A673 (cell line): ENCODE measurements around the gene PRPF6. TPM values are rescaled to one million over a fixed set of nuclear protein-coding genes. Genes with fewer than 3 reads are reported as not detected.

Source experiments
- BruUV-seq: library from RNA; stranded (reverse); fragments of 400-500 nt; replicated peaks from 2 replicates; lab custom pipeline; 2021; lab: Mats Ljungman, UMichigan
- CTCF ChIA-PET: fragments of 300-600 bp; sonication (Branson Sonifier 250); formaldehyde crosslinking; loops from one replicate; lab custom pipeline; 2022; ENCODE audit warnings: antibody characterized with exemption; lab: Charles Lee
- POLR2A ChIA-PET: fragments of 300-600 bp; sonication (Branson Sonifier 250); formaldehyde crosslinking; loops from one replicate; lab custom pipeline; 2022; ENCODE audit warnings: antibody characterized with exemption; ENCODE audit not compliant: low non-redundant PET; lab: Charles Lee
- DNase-seq: peaks from one replicate; pipeline ENCODE4 v3.0.0-alpha.2; 2015; ENCODE audit warnings: low spot score
- H3K27ac ChIP-seq: fragments of 200-600 bp; sonication (generic); 2 replicates; pipeline ENCODE4 v1.5.1; 2016; ENCODE audit warnings: mixed run types, low read depth, mild to moderate bottlenecking, mixed read lengths, antibody characterized with exemption, low read length; ENCODE audit not compliant: poor library complexity, severe bottlenecking
- H3K27me3 ChIP-seq: fragments of 200-600 bp; sonication (generic); replicated peaks from 2 replicates; pipeline ENCODE4 v1.6.1; 2017; ENCODE audit warnings: mixed run types, low read depth, mild to moderate bottlenecking, mixed read lengths, antibody characterized with exemption, low read length; ENCODE audit not compliant: insufficient read depth, poor library complexity
- H3K36me3 ChIP-seq: fragments of 200-600 bp; sonication (generic); 2 replicates; pipeline ENCODE4 v1.6.1; 2016; ENCODE audit warnings: mixed run types, mild to moderate bottlenecking, mixed read lengths, antibody characterized with exemption, low read length; ENCODE audit not compliant: insufficient read depth, poor library complexity, severe bottlenecking
- H3K4me1 ChIP-seq: fragments of 200-600 bp; sonication (generic); 2 replicates; pipeline ENCODE4 v1.6.1; 2017; ENCODE audit warnings: mixed run types, mild to moderate bottlenecking, mixed read lengths, antibody characterized with exemption, low read length; ENCODE audit not compliant: insufficient read depth, poor library complexity, severe bottlenecking
- H3K4me3 ChIP-seq: fragments of 200-600 bp; sonication (generic); 2 replicates; pipeline ENCODE4 v1.5.1; 2016; ENCODE audit warnings: low read depth, mixed run types, mild to moderate bottlenecking, mixed read lengths, low read length; ENCODE audit not compliant: poor library complexity, severe bottlenecking
- H3K9me3 ChIP-seq: fragments of 200-600 bp; sonication (generic); 2 replicates; pipeline ENCODE4 v1.6.1; 2016; ENCODE audit warnings: mixed run types, low read depth, mild to moderate bottlenecking, mixed read lengths, antibody characterized with exemption, low read length; ENCODE audit not compliant: poor library complexity, severe bottlenecking
- CTCF ChIP-seq: fragments of 300-800, 200-600 bp; sonication (generic); conservative IDR thresholded peaks from 2 replicates; pipeline ENCODE4 v1.5.1; 2017; ENCODE audit warnings: low read depth, mild to moderate bottlenecking, antibody characterized with exemption, low read length, moderate library complexity, mixed read lengths
- EZH2 ChIP-seq: fragments of 200-600 bp; sonication (generic); IDR thresholded peaks from 2 replicates; pipeline ENCODE4 v1.6.1; 2017; ENCODE audit warnings: borderline replicate concordance, low read depth, mild to moderate bottlenecking, mixed read lengths, antibody characterized with exemption, low read length; ENCODE audit not compliant: poor library complexity, severe bottlenecking
- intact Hi-C: fragments of 100-400 bp; cut with micrococcal nuclease; formaldehyde crosslinking; loops from one replicate; pipeline ENCODE4 v1.10.0; 2022; ENCODE audit not compliant: unreplicated experiment
- total RNA-seq: library from RNA; stranded (reverse); gene quantifications from 2 replicates; pipeline ENCODE4 v1.2.3, GENCODE V29; 2021

Gene PRPF6
- total RNA-seq, 1 experiment from 2014 or later = 86.3 TPM

GRCh38 chr20:63964412-63964811 lies 16.5 kb upstream of the PRPF6 start:
- H3K4me1 ChIP-seq = no peaks in the 10 kb centered on the region
- H3K9me3 ChIP-seq = peaks cover 11% of the 10 kb centered on the region
- peaks cover 54% of the 10 kb centered on the region for H3K36me3 ChIP-seq
- H3K4me3 ChIP-seq = no peak overlapping the region
- ChIA-PET CTCF (no interaction called here), POLR2A (interaction anchor here (0.6 kb wide), 1 partner anchor 79 kb away, joined by 17 read pairs; no protein-coding TSS in a partner anchor)
- DNase-seq = no peak
- no peak overlapping the region for H3K27ac ChIP-seq
- TF ChIP-seq CTCF = no peak
- no peak for TF ChIP-seq EZH2
- no peaks in the 10 kb centered on the region for H3K27me3 ChIP-seq
- no TSS peak for BruUV-seq
- intact Hi-C loops = no loop called here

- ChIA-PET CTCF (no interaction called here), POLR2A (no interaction called here)
- peaks cover 54% of the 10 kb centered on the region for H3K36me3 ChIP-seq
Measured at GRCh38 chr20:63966172-63966943, 14.6 kb upstream of the PRPF6 start.

GRCh38 chr20:63966944-63967322 lies 14.0 kb upstream of the PRPF6 start:
- no peak for DNase-seq
- TF ChIP-seq EZH2 (no peak), CTCF (no peak)
- BruUV-seq = no TSS peak
- intact Hi-C loops = no loop called here
- POLR2A ChIA-PET = no interaction called here
- H3K27me3 ChIP-seq = no peaks in the 10 kb centered on the region
- H3K9me3 ChIP-seq = peaks cover 11% of the 10 kb centered on the region
- H3K36me3 ChIP-seq = peaks cover 49% of the 10 kb centered on the region
- H3K4me1 ChIP-seq = peaks cover 5% of the 10 kb centered on the region
- no peak overlapping the region for H3K4me3 ChIP-seq
- H3K27ac ChIP-seq = no peak overlapping the region
- CTCF ChIA-PET = no interaction called here

More at GRCh38 chr20:63966172-63966943, 14.6 kb upstream of the PRPF6 start:
- H3K4me1 ChIP-seq = peaks cover 5% of the 10 kb centered on the region
- H3K27ac ChIP-seq = no peak overlapping the region
- no peak overlapping the region for H3K4me3 ChIP-seq
- no peak for TF ChIP-seq CTCF
- TF ChIP-seq EZH2 = no peak
- BruUV-seq = no TSS peak
- peaks cover 11% of the 10 kb centered on the region for H3K9me3 ChIP-seq
- no peak for DNase-seq
- intact Hi-C loops = no loop called here
- no peaks in the 10 kb centered on the region for H3K27me3 ChIP-seq
